Measurements from ENCODE around the gene CUL3.

The CUL3 gene

DNA sequence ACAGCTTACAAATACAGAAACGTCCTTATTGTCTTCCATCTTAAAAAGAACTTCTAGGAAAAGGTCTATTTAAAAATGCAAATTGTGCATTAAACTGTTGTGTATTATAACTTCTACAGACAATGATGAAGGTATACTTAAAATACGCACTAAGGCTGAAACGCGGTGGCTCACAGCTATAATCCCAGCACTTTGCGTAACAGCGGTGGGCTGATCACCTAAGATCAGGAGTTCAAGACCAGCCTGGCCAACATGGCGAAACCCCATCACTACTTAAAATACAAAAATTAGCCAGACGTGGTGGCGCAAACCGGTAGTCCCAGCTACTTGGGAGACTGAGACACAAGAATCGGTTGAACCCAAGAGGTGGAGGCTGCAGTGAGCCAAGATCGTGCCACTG, 4.9 kb downstream of the CUL3 start:
- no peak for DNase-seq (ENCODE audit: low spot score)

DNA sequence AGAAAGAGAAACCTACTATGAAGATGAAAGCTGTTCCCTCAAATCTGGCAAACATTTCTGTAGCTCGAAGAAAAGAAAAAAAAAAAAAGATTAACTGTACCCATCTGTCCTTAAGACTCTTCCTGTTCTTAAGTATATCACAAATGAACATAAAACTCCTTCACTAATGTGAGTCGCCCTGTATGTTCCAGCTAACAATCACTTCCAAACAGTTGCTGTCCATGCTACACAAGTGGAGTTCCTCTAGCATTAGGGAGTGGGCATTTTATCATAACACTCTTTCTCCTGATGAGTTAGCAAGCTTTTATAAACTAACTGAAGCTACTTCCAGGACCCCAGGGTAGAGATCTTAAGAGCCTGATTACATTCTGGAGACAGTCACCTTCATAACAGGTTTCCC, 5.8 kb downstream of the CUL3 start:
- DNase-seq (ENCODE audit: low spot score), result no peak

DNA sequence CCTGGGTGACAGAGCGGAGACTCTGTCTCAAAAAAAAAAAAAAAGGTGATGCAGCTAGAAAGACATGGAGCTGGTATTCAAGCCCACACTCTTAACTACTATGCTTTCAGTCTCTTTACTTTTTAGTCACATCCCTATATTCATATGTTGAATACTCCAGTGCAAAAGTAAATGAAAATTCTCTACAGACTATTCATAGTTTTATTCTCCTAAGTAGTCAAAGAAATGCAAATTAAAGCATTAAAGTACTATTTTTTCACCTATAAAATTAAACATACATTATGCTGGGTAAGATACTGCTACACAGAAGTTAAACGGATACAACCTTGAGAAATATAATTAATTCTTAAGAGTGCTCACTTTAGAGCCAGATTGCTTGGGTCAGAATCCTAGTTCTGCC, 7.6 kb downstream of the CUL3 start:
- DNase-seq (ENCODE audit: low spot score), result no peak

DNA sequence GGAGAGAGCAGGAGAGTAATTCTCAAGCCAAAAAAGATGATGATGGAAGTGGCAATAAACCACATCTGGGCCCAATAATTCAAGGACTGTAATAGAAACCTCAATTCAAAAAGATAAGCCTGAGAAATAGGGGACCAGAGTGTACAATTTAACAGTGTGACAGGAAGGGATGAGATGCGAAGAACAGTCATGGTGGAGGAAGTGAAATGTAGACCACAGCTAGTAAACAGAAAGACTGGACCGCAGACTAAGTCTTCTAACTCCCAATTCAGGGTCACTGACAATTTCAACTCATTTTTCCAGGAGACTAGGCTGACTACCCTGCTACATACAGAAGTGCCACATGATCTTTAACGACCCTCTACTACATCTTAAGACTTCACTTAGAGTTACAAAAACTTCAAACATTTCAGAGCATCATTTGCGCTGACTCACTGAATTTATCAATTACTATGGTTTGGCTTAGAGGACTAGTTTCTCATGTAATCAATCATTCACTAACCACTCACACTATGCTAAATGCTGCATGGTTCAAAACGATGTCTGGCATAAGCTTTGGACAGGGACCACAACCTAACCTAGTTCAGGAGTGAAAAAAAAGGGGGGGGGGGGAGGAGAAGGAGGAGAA, 9.0 kb downstream of the CUL3 start:
- DNase-seq (ENCODE audit: low spot score), result no peak

DNA sequence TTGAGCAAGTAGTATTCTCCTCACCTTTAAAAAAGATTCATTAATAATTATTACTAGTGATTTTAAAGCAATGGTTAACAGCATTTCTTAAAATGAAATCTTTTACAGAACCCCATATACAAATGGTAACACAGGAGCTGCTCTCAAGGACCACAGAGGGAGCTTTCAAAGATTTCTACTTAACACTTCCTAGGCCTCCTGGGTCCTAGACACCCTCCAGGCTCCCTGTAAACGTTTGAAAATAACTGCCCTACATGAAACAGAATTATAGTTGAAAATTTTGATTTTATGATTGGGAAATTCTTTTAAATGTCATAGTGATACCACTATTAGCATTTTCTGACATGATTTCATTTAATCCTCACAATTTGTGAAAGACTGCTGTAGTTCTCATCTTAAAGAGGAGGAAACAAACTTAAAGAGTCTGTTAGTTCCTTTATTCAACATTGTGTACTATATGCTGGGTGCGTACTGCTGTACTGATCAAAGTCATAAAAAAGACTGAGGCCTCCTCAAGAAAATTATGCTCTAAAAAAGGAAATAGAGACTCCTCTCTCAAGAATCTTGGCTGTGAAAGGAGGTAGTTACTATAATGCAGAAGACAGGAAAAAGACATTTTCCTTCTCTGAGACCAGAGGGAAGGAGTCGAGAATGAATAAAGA, 10.6 kb downstream of the CUL3 start:
- no peak for DNase-seq (ENCODE audit: low spot score)

DNA sequence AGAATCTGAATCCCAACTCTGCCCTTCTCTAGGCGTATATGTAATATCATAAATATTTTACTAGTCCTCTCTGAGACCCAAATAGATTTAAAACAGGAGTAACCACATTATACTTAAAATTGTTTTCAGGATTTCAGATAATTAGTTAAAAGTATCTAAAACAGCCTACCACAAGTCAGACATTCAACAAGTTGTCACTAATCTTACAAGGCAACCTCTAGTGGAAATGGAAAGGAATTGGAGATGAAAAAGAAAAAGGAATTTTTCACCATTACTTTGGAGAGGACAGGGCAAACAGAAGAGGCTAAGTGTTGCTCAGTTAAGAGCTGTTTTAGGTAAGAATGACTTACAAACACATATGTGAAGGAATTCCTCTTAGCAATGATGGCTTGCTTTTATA, 11.4 kb downstream of the CUL3 start:
- no peak for DNase-seq (ENCODE audit: low spot score)

DNA sequence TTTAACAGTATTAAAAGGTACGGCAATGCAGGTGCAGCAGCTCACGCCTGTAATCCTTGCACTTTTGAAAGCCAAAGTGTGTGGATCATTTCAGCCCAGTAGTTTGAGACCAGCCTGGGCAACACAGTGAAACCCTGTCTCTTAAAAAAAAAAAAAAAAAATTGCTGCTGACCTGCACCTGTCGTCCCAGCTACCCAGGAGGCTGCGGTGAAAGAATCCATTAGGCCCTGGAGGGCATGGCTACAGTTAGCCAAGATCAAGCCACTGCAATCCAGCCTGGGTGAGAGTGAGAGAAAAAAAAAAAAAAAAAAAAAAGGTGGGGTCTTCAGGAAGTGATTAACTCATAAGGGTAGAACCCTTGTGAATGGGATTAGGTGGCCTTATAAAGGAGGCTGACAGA, 12.8 kb downstream of the CUL3 start:
- no peak for DNase-seq (ENCODE audit: low spot score)

DNA sequence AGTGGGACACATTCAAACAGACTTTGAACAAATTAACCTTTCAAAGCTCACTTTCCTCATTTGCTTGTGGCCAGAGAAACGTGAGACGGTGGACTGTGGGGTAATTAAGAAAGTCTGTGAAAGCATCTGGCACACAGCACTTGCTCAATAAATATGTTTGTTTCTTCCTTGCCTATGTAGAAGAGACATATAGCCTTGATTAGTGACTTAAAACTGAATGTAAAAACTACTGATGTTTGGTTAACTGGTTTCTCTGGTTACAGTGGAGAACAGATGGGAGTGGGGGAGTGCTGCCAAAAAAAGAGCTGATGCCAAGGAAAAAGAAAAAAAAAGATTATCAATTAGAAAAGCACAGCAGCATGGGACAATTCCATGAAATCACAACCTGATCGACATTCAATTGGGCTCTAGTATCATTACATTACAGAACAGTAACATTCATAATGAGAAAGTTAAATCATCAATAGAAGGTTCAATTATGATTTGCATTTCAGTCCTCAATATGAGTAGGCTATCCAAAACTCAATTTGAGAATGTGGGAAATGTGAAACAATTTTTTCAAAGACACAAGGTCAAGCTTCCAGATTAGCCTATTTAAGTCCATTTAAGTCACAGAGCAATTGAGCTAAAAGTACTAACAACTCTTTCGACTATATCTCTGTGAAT, 14.7 kb downstream of the CUL3 start:
- no peak for DNase-seq (ENCODE audit: low spot score)

DNA sequence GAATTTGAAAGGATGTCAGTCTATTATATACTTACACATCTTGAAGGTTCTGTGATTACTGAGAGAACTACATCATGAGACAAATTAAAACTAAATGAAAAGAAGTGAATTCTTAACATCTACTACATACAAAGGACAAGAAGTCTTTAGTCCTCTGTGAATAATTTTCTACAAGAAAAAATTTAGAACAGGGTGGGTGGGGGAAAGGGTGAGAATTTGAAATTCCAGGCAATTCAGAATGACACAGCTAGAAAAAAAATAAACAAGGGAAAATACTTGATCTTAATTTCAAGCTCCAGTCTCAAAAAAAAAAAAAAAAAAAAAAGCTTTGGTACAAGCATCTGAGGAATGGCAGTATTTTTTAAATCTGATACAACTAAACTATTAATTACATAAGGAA, 15.5 kb downstream of the CUL3 start:
- DNase-seq (ENCODE audit: low spot score), result no peak

DNA sequence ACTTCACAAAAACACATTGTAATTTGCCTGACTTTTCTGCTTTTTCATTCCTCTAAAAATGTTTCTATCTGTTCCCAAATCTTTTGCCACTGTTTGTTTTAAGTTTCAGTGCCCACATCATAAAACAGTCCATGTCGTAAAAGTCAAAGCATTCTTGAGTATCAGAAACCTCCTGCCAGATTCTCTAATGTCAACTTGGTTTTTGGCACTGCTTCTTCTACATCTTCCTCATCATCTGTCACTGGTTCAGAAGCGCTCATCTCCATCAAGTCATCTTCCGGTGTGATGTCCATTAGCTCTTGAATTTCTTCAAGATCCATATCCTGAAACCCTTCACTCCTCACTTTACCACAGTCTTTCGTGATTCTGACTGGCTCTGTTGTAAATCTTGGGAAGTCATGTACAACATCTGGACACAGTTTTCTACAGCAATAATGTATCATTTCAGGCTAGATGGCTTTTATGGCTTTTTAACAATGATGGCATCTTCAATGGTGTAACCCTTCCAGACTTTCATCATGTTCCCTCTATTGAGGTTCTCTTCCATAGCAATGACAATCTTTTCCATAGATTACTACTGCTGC, 19.6 kb downstream of the CUL3 start:
- no peak for DNase-seq (ENCODE audit: low spot score)

DNA sequence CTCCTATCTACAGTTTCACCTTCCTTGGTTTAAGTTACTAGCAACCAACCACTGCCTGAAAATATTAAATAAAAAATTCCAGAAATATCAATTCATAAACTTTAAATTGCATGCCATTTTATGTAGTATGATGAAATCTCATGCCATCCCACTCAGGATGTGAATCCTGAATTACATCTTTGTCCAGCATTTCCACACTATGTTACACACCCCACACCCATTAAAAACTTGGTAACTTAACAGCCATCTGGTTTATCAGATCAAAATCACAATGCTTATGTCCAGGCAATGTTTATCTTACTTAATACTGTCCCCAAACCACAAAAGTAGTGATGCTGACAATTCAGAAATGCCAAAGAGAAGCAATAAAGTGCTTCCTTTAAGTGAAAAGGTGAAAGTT, 21.6 kb downstream of the CUL3 start:
- no peak for DNase-seq (ENCODE audit: low spot score)

DNA sequence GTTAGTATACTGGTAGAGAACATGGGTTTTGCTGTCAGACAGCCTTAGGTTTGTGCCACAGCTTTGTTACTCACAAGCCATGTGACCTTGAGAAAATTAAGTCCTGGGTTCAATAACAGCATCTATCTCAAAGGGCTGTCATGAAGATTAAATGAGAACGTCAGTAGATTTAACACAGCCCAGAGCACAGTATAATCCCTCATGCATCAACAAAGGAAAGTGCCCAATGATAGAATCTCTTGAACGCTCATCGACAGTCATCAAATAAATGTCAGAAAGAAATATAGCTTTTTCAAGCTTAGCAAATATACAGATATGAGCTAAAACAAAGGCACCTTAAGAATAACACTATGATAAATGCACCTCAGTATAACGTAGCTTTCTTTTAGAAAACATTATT, 22.3 kb downstream of the CUL3 start:
- DNase-seq (ENCODE audit: low spot score), result no peak

DNA sequence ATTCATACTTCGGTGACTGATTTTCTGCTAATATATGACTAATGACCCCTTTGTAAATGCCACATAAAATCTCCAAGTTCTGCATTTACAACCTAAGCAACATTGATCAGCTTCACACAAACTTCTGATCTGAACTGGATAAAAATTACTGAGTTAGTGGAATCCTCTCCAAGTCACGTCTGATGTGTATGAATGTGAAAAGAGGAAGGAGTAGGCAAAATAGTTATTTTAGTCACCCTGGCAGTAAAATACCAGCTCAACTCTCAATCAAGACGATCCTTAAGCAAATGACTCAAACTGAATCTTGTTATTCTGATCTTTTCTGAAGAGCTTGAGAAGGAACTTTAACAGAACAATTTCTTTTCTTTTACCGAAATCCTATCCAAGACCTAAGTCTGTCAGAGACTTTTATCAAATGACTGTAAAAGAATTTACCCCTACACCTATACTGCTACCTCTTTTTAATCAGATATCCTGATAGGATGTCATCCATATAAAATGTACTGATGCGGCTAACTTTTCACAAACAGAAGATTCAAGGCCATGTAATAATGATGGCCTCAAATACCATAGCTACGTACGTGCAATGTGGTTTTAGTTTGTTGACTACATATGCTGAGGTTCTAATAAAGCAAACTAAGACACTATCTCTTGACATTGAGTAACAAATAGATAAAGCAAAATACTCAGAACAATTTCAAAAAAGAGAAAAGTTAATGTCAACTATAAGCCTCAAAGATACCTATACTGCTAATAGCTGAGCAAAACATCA, 23.7 kb downstream of the CUL3 start:
- no peak for DNase-seq (ENCODE audit: low spot score)

DNA sequence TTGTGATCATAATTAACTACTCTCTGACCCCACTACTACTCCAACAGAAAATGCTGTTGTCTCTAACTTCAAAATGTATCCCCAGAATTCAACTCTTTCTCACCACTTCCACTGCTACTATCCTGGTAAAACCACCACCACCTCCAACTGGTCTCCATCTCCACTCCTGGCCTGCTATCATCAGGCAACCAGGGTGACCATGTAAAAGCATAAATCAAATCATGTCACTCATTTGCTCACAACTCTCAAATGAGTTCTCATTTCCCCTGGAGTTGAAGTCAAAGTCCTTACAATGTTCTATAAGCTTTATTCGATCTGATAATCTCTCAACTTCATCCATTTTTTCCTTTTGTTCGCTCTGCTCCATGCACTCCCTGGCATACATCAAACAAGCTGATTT, 24.6 kb downstream of the CUL3 start:
- DNase-seq (ENCODE audit: low spot score), result no peak

DNA sequence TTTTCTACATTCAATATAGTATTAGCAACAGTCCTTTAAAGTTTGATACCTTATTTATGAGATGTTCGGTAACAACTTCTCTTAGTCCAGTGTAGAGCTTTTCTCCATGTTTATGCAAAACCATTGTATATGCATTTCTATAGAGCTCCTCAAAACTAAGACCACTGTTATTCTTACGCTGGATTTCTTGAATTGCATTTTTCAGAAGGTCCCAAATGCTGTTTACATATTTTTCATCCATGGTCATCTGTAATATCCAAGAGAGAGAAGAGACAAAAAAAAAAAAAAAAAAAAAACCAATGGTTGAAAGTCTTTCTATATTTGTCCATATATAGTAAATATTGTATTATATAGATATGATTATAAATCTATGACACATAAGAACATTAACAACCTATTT, 27.6 kb downstream of the CUL3 start:
- DNase-seq (ENCODE audit: low spot score), result no peak

DNA sequence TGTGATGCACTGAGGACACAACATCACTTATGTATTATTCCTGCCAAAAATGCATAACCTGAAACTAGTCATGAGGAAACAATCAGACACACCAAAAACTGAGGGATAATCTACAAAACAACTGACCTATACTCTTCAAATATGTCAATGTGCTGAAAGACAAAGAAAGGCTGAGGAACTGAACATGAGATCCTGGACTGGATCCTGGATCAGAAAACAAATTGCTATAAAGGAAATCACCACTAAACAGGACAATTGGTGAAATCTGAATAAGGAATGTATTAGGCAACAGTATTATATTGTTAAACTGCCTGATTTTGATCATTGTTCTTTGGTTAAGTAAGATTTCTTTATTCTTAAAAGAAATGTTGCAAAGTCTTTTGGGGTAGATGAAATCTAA, 28.8 kb downstream of the CUL3 start:
- no peak for DNase-seq (ENCODE audit: low spot score)

DNA sequence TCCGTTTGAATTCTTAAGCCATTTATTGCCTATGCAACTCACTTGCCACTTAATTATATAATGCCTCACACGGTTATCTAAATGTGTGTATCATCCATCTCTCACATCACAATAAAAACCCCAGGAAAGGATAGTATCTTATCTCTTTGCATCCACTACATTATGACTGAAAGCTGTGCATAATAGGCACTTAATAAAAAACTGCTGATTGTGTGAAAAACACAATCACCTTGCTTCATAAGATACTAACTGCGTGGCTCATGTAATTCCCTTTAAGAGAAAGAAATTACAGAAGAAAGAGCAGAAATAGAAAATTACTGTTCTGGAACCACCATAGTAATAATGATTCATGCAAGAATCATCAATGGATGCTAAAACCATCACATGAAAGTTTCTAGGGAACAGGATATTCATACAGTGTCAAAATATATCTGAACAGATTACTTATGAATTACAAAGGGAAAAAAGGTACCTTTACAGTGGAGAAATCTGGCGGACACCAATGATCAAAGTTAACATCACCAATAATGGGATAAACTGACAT, 29.3 kb downstream of the CUL3 start:
- no peak for DNase-seq (ENCODE audit: low spot score)

DNA sequence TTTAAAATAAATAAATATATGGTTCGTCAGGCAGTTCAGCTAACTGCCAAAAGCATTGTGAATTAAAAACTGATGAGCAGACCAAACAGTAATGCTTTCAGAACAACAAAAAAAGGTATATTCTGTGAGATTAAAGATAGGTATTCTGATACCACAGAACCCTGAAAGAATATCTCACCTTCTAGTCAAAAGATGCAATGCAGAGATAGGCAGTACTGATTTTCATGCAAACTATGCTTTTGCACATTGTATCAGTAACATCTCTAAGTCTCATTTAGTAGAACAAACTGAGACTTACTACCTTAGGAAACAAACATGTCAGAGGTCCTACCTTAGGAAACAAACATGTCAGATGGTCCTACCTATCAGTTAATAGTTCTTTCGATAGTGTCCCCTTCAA, 32.4 kb downstream of the CUL3 start:
- DNase-seq (ENCODE audit: low spot score), result no peak

DNA sequence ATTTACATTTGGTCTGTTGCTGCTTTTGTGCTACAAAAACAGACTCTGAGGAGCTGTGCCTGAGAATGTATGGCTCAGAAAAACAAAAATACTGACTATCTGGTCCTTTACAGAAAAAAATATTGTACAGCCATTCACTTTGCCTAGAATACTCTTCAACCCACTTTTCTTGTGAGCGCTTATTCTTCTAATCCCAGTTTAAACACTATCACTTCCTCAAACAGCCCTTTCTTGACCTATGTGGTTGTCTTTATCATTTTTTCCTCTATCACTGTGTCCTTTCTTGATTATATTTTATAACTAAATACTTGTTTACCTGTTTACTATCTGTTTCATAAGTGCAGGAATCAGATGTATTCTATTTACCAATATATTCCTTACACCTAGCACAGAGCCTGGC, 33.5 kb downstream of the CUL3 start:
- no peak for DNase-seq (ENCODE audit: low spot score)

DNA sequence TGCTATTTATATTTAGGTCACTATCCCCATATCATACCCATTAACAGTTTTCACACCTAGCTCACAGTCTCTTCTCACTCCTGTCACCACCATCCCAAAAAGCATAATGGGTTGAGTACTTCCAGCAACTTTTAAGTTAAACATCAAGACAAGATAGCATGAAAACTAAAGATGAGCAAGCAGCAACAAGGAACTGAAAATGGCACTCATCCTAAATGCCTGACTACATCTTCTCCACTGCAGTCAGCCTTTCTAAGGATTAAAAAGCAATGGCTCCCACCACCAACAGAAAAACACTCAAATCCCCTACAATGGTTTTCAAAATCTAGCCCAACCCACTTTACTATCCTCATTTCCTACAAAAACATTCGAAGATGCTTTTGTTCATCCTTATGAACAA, 38.2 kb downstream of the CUL3 start:
- DNase-seq (ENCODE audit: low spot score), result no peak

DNA sequence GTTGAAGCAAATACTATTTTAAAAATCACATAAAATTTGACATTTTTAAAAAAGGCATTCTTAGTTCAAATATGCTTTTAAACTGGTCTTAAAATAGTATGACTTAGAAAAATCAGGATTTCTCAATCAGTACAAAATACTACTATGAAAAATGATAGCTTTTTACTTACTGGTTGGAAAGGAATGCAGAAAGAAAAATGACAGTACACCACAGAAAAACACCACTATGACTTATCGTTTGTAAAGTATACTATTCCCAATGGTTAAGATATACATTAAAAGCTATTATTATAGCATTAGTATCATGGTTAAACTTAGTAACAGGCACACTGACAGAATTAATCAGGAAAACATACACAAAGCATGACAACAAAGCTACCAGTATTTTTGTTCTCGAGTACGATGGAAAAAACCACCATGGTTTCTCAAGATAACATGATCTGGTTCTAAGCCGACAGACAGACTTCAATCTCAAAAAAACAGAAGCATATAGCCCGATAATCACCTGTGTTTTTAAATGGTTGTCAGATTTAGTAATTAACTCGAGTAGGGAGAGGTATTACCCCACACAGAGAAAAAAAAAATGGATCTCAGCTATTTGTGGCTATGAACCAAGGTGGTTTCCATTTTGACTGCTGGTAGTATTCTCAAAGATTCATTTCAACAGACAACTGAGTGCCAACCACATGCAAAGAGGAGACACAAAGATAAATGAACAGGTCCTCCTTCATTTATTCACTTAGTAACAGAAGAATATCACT, 39.1 kb downstream of the CUL3 start:
- DNase-seq (ENCODE audit: low spot score), result no peak

DNA sequence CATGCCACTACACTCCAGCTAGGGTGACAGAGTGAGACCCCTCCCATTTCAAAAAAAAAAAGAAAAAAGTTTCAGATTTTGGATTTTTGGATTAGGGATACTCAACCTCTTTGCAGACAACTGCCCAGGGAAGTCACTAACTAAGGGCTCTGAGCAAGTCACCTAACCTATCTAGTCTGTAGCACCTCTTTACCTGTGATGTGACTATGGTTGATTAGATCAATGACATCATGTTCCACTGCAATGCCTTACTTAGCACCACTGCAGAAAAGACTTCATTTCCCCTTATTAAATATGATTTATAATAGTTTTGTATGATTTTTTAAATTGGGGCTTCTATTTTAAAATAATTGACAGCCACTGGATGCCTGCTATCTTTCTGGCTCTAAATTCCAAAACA, 41.2 kb downstream of the CUL3 start:
- no peak for DNase-seq (ENCODE audit: low spot score)
